Adrenal gland (tissue), 12 donors: Measurements from ENCODE around the gene AZU1. TPM values are rescaled to one million over a fixed set of nuclear protein-coding genes. Genes with fewer than 3 reads are reported as not detected.

Experiments used
- DNase-seq, 7 donors: peaks; one replicate each; pipeline ENCODE4 v3.0.0-alpha.2; 2019 to 2020
- H3K27ac ChIP-seq, 5 donors: fragments of 200-600 bp; sonication (generic) in 4 of 5; 1 replicate in 3 of 5; 2 replicates in 2 of 5; pipeline versions ENCODE4 v1.5.1 to v1.8.0; 2016 to 2020; ENCODE audit warnings: mild to moderate bottlenecking in 1 of 5
- H3K27me3 ChIP-seq: fragments of 200-600 bp; 2 replicates; pipeline ENCODE4 v1.8.0; 2021
- H3K36me3 ChIP-seq, 2 donors: fragments of 200-600 bp; replicated peaks in 1 of 2; 1 replicate in 1 of 2; 2 replicates in 1 of 2; pipeline versions ENCODE4 v1.5.1 to v1.8.0; 2018 to 2022
- H3K4me1 ChIP-seq, 2 donors: fragments of 200-600 bp; replicated peaks in 1 of 2; 1 replicate in 1 of 2; 2 replicates in 1 of 2; pipeline versions ENCODE4 v1.5.1 to v1.8.0; 2018 to 2021
- H3K4me3 ChIP-seq, 4 donors: fragments of 200-600 bp; sonication (generic) in 3 of 4; one replicate each; pipeline ENCODE4 v1.5.1; 2016 to 2018
- H3K9me3 ChIP-seq, 3 donors: fragments of 200-600 bp; sonication (generic) in 1 of 3; replicated peaks in 1 of 3; 1 replicate in 2 of 3; 2 replicates in 1 of 3; pipeline versions ENCODE4 v1.5.1 to v1.8.0; 2016 to 2021
- POLR2A ChIP-seq, 2 donors: fragments of 450-650 bp; IDR thresholded peaks; one replicate each; pipeline ENCODE4 v1.6.1; 2017; ENCODE audit warnings: antibody characterized with exemption in 2 of 2, mild to moderate bottlenecking in 2 of 2, moderate library complexity in 1 of 2
- WGBS, 4 donors: extraction: QIAGEN DNeasy Blood & Tissue Kit in 2 of 4; methylation state at CpG; one replicate each; pipeline versions ENCODE4 v1.1.5 to v1.1.7; 2013 to 2017; 5-methylcytosine and 5-hydroxymethylcytosine counted together
- intact Hi-C, 2 donors: fragments of 100-400 bp; cut with DNase I; formaldehyde crosslinking; loops; one replicate each; pipeline versions ENCODE4 v1.14.1 to v1.15.0; 2022 to 2023
- polyA plus RNA-seq, 3 donors: library from polyadenylated mRNA; stranded (reverse); fragments of 200-250 nt in 2 of 3; fragments of 350-450 nt in 1 of 3; fragmentation: Illumina TruSeq in 1 of 3; extraction: RNeasy Lipid Tissue Mini Kit (QIAGEN cat#74804) in 1 of 3; gene quantifications; one replicate each; pipeline ENCODE4 v1.2.3, GENCODE V29; 2013 to 2014
- total RNA-seq, 9 donors: library from RNA; depleted of rRNA in 4 of 9; stranded (reverse); fragments of >200 nt in 4 of 9; fragments of 120-200 nt in 1 of 9; fragmentation: NEBNext Ultra II Directional in 1 of 9; extraction: Animal tissue kit (Norgen Biotek cat#: 25700) in 1 of 9; gene quantifications; one replicate each; pipeline versions ENCODE4 v1.1.0 to v1.2.4, GENCODE V29; 2013 to 2023
- TF ChIP-seq, protein P1 (sequence below), 6 experiments: fragments of 450-650 bp in 4 of 6; fragments of 200-600 bp in 2 of 6; sonication (generic) in 1 of 6; IDR thresholded peaks; 1 replicate in 5 of 6; 2 replicates in 1 of 6; pipeline versions ENCODE4 v1.5.1 to v1.8.0; 2016 to 2021; ENCODE audit warnings: antibody characterized with exemption in 6 of 6, mild to moderate bottlenecking in 2 of 6, moderate library complexity in 1 of 6
- donor health status: healthy with polysubstance abuse.
- donor health status: Bipolar disorder and iron deficiency.
- donor health status: DM: yes; HTN: yes; CAD: no.
- donor health status: DM: no; HTN: no; CAD: no.
- donor health status: DM: no; HTN: no; CAD: no.
- donor health status: DM: yes; HTN: yes; CAD: no.

The AZU1 gene
- total and polyA plus RNA-seq, 12 donors: 0.11 to 1.1 (median 0.30) TPM; not detected in 5

- Histone ChIP-seq H3K4me3 (no peak overlapping the region), H3K27me3 (no peaks in the 10 kb centered on the region), H3K27ac (no peak overlapping the region), H3K36me3 (peaks cover 0 to 23% of the 10 kb centered on the region in 2 donors), H3K9me3 (no peaks in the 10 kb centered on the region), H3K4me1 (peaks cover 15 to 22% of the 10 kb centered on the region in 2 donors)
- intact Hi-C loops: loop anchor here (2.0 to 5.0 kb wide), 2 partner anchors 53 to 115 kb away; partner anchors contain the start of gene WDR18 (in 1 of the 2)
- TF ChIP-seq, protein P1, sequence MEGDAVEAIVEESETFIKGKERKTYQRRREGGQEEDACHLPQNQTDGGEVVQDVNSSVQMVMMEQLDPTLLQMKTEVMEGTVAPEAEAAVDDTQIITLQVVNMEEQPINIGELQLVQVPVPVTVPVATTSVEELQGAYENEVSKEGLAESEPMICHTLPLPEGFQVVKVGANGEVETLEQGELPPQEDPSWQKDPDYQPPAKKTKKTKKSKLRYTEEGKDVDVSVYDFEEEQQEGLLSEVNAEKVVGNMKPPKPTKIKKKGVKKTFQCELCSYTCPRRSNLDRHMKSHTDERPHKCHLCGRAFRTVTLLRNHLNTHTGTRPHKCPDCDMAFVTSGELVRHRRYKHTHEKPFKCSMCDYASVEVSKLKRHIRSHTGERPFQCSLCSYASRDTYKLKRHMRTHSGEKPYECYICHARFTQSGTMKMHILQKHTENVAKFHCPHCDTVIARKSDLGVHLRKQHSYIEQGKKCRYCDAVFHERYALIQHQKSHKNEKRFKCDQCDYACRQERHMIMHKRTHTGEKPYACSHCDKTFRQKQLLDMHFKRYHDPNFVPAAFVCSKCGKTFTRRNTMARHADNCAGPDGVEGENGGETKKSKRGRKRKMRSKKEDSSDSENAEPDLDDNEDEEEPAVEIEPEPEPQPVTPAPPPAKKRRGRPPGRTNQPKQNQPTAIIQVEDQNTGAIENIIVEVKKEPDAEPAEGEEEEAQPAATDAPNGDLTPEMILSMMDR (IDR thresholded peaks at IDR 0.05): no peak
- TF ChIP-seq POLR2A (IDR thresholded peaks at IDR 0.05): no peak
- WGBS, 4 donors: 82 to 90% (median 86%) methylated on average over 10 to 16 of the region's 16 CpGs
- DNase-seq: peak in 1 of 7 donors; percentile 21
Observed at GRCh38 chr19:867301-867793, 39.7 kb downstream of the AZU1 start.

GRCh38 chr19:867855-868457 is 40.3 kb downstream of the AZU1 start:
- no peak overlapping the region for H3K27ac ChIP-seq
- peak in 1 of 7 donors; percentile 19 for DNase-seq
- 92 to 94% (median 92%) methylated on average over 23 to 39 of the region's 39 CpGs for WGBS, 4 donors
- no peaks in the 10 kb centered on the region for H3K9me3 ChIP-seq
- H3K36me3 ChIP-seq: peaks cover 0 to 23% of the 10 kb centered on the region in 2 donors
- peaks cover 12 to 24% of the 10 kb centered on the region in 2 donors for H3K4me1 ChIP-seq
- H3K4me3 ChIP-seq: no peak overlapping the region
- TF ChIP-seq, protein P1 (IDR thresholded peaks at IDR 0.05): no peak
- no peak for TF ChIP-seq POLR2A (IDR thresholded peaks at IDR 0.05)
- no peaks in the 10 kb centered on the region for H3K27me3 ChIP-seq
- intact Hi-C loops: loop anchor here (2.0 to 5.0 kb wide), 2 partner anchors 53 to 114 kb away; partner anchors contain the start of gene WDR18 (in 1 of the 2)

DNA sequence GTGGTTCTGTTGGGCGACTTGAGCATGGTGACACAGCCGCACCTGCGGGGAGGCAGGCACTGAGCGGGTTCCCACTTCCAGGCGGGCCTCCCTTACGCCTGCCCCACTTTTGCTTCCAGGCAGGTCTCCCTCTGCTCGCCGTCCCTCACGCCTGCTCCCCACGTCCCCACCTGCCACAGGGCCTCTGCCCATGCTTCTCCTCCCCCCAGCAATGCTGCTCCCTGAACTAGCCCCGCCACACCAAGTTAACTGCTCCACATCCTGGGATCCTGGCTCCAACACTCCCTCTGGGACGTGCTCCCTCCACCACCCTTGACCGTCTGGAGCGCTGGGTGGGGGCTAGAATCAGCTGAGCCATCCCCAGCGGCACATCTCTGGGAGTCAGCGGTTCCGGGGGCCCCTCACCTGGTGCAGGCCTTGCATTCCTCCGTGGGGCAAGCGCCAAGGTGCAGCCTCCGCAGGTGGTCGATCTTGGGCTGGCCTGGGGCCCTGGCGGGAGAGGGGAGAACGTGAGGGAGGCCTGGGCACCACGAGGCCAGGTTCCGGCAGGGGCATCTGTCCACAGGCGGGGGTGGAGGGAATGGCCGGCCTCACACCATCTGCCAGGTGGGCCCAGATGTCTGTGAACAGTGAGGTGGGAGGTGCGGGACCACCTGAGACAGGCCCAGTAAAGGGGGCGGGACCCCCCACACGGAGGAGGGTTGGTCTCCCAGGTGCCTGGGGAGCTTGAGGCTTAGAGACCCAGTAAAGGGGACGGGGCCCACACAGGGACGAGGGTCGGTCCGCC is 41.0 kb downstream of the AZU1 start:
- Histone ChIP-seq H3K9me3 (no peaks in the 10 kb centered on the region), H3K27me3 (no peaks in the 10 kb centered on the region), H3K27ac (peak overlapping the region in 4 of 5 donors; percentile 63 to 91 (median 78)), H3K36me3 (peaks cover 0 to 25% of the 10 kb centered on the region in 2 donors), H3K4me3 (no peak overlapping the region), H3K4me1 (peaks cover 12 to 19% of the 10 kb centered on the region in 2 donors)
- intact Hi-C loops: loop anchor here in 1 of 2 donors (5.0 kb wide), 1 partner anchor 114 kb away; the partner anchor contains the start of gene WDR18
- DNase-seq: peak in 1 of 7 donors; percentile 24
- TF ChIP-seq POLR2A (IDR thresholded peaks at IDR 0.05): no peak
- TF ChIP-seq, protein P1 (IDR thresholded peaks at IDR 0.05): no peak
- WGBS, 4 donors: 80 to 91% (median 89%) methylated on average over 16 to 34 of the region's 34 CpGs
